ENCODE results near the gene QKI.

QKI gene

DNA sequence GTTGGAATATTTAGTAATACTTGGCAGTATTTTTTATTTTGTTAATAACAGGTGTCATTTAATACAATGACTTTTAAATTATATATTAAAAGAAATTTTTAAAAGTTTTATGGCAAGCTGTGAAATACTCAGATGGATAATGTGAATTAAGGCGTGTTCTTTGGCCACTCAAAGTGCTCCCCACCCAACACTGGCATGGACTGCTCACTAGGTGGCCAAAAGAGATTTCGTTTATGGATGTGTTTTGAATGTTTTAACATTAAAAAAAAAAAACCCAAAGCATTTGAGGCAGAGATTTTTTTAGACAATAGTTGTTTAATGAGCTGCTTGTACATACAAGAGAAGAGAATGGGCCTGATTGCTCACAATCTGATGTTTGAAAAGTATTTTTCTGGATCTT lies 86.5 kb downstream of the QKI start:
- Histone ChIP-seq H3K4me1 (ENCODE audit: control insufficient read depth, insufficient read depth, low read length) (no peaks in the 10 kb centered on the region), H3K9me3 (ENCODE audit: control insufficient read depth, low read length) (no peaks in the 10 kb centered on the region), H3K36me3 (ENCODE audit: control insufficient read depth, insufficient read depth, low read length) (no peaks in the 10 kb centered on the region), H3K4me3 (ENCODE audit: low read length) (no peak overlapping the region), H3K27me3 (ENCODE audit: control insufficient read depth, insufficient read depth, low read length) (no peaks in the 10 kb centered on the region), H3K9ac (ENCODE audit: low read length) (no peak overlapping the region)

DNA sequence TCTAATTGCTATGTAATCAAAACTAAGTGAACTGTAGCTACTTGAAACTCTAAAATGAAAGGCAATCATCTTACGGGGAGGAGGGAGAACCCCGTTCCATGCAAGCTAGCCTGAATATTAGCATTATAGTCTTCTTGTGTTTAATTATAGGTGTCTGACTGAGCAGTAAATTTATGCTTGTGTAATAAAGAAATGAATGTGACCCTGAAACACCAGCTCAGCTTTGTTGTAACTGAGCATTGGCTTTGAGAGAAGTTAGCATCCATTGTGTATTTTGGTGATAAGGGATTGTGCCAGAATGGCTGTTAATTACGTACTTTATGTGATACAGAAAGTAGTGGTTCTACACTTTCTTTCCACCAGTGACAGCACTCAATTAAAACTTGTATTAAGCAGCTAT lies 86.9 kb downstream of the QKI start:
- no peak overlapping the region for H3K4me3 ChIP-seq (ENCODE audit: low read length)
- no peak overlapping the region for H3K9ac ChIP-seq (ENCODE audit: low read length)
- H3K36me3 ChIP-seq (ENCODE audit: control insufficient read depth, insufficient read depth, low read length) = no peaks in the 10 kb centered on the region
- H3K4me1 ChIP-seq (ENCODE audit: control insufficient read depth, insufficient read depth, low read length) = no peaks in the 10 kb centered on the region
- H3K9me3 ChIP-seq (ENCODE audit: control insufficient read depth, low read length) = no peaks in the 10 kb centered on the region
- no peaks in the 10 kb centered on the region for H3K27me3 ChIP-seq (ENCODE audit: control insufficient read depth, insufficient read depth, low read length)

DNA sequence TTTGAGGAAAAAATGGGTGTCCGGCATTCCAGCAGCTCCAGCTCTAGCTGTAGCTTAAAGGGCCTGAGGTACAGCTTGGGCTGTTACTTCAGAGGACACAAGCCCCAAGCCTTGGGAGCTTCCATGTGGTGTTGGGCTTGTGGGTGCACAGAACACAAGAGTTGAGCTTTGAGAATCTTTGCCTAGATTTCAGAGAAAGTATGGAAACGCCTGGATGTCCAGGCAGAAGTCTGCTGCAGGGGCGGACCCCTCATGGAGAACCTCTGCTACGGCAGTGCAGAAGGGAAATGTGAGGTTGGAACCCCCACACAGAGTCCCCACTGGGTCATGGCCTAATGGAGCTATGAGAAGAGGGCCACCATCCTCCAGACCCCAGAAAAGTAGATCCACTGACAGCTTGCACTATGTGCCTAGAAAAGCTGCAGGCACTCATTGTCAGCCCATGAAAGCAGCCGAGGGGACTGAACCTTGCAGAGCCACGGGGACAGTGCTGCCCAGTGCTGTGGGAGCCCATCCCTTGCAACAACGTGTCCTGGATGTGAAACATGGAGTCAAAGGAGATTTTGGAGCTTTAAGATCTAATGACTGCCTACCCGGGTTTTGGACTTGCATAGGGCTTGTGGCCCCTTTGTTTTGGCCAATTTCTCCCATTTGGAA lies 90.6 kb downstream of the QKI start:
- Histone ChIP-seq H3K9me3 (ENCODE audit: control insufficient read depth, low read length) (no peaks in the 10 kb centered on the region), H3K4me1 (ENCODE audit: control insufficient read depth, insufficient read depth, low read length) (no peaks in the 10 kb centered on the region), H3K27me3 (ENCODE audit: control insufficient read depth, insufficient read depth, low read length) (no peaks in the 10 kb centered on the region), H3K4me3 (ENCODE audit: low read length) (no peak overlapping the region), H3K9ac (ENCODE audit: low read length) (no peak overlapping the region), H3K36me3 (ENCODE audit: control insufficient read depth, insufficient read depth, low read length) (no peaks in the 10 kb centered on the region)

DNA sequence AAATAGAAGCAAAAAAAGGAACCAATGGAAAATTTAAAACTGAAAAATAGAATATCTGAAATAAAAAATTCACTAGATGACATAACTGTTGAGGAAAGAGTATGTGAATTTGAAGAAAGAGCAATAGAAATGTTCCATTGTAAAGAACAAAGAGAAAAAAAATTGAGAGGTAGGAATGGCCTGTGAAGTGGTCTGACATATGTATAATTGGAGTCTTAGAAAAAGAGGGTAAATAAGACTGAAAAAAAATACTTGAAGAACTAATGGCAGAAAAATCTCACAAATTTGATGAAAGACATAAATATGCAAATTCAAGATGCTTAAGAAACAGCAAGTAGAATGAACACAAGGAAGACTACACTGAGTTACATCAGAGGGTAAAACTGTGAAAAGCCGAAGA lies 93.4 kb downstream of the QKI start:
- Histone ChIP-seq H3K36me3 (ENCODE audit: control insufficient read depth, insufficient read depth, low read length) (no peaks in the 10 kb centered on the region), H3K4me1 (ENCODE audit: control insufficient read depth, insufficient read depth, low read length) (no peaks in the 10 kb centered on the region), H3K4me3 (ENCODE audit: low read length) (no peak overlapping the region), H3K27me3 (ENCODE audit: control insufficient read depth, insufficient read depth, low read length) (no peaks in the 10 kb centered on the region), H3K9me3 (ENCODE audit: control insufficient read depth, low read length) (no peaks in the 10 kb centered on the region), H3K9ac (ENCODE audit: low read length) (no peak overlapping the region)

DNA sequence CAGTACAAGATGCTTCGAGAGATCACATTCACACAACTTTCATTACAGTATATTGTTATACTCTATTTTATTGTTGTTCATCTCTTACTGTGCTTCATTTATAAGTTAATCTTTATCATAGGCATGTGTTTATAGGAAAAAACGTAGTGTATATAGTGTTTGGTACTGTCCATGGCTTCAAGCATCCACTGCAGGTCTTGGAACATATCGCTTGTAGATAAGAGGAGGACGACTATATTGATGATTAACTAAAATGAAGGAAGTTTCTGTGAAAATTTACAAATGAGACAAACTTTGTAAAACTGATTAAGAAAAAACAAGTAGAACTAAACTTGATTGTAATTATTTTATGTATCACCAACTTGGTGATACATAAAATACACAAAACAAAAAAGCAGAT lies 98.5 kb downstream of the QKI start:
- Histone ChIP-seq H3K27me3 (ENCODE audit: control insufficient read depth, insufficient read depth, low read length) (no peaks in the 10 kb centered on the region), H3K36me3 (ENCODE audit: control insufficient read depth, insufficient read depth, low read length) (no peaks in the 10 kb centered on the region), H3K4me1 (ENCODE audit: control insufficient read depth, insufficient read depth, low read length) (peaks cover 5% of the 10 kb centered on the region), H3K9ac (ENCODE audit: low read length) (no peak overlapping the region), H3K9me3 (ENCODE audit: control insufficient read depth, low read length) (no peaks in the 10 kb centered on the region), H3K4me3 (ENCODE audit: low read length) (no peak overlapping the region)

DNA sequence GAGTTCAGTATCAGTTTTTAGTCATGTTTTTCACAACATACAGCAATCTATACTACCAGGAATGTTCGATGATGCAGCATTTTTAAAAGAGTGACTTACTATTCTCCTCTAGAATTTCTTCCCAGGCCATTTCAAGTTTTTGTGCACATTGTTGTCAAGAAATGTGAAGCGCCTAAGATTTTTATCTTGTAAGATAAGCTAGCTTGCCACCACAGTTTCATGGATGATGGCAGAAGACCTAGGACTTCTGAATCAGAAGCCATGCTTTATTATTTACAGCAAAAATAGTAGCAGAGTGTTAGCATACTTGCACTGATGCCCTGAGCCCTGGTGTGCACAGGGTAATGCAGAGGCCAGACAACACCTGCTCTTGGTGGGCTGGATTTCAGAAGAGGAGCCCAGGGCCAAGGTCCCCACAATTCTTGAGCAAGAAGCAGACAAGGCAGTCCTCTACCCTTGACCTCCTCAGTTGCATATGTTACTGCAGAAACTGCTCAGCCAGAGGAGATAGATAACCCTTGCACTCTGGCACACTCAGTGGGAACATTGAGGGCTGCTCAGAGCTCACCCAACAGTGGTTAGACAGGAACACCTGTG lies 99.2 kb downstream of the QKI start:
- H3K36me3 ChIP-seq (ENCODE audit: control insufficient read depth, insufficient read depth, low read length) = no peaks in the 10 kb centered on the region
- H3K9ac ChIP-seq (ENCODE audit: low read length) = no peak overlapping the region
- no peaks in the 10 kb centered on the region for H3K9me3 ChIP-seq (ENCODE audit: control insufficient read depth, low read length)
- no peak overlapping the region for H3K4me3 ChIP-seq (ENCODE audit: low read length)
- H3K4me1 ChIP-seq (ENCODE audit: control insufficient read depth, insufficient read depth, low read length) = peaks cover 5% of the 10 kb centered on the region
- no peaks in the 10 kb centered on the region for H3K27me3 ChIP-seq (ENCODE audit: control insufficient read depth, insufficient read depth, low read length)

DNA sequence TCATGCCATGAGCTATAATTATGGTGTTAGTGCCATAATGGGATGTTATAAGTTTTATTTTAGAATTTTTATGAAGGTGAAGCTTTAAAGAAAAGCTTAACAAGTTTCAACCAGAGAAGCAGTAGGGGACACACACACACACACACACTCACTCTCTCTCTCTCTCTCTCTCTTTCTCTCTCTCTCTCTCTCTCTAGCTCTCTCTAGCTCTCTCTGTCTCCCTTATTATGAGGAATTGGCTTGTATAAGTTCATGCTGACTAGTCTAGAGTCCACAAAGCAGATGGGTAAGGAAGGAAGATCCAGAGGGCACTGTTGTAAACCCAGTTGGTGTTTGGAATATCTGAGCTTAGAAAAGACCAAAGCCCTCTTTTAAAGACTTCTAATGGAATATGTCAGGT lies 102.4 kb downstream of the QKI start:
- Histone ChIP-seq H3K4me1 (ENCODE audit: control insufficient read depth, insufficient read depth, low read length) (peaks cover 5% of the 10 kb centered on the region), H3K9ac (ENCODE audit: low read length) (no peak overlapping the region), H3K9me3 (ENCODE audit: control insufficient read depth, low read length) (no peaks in the 10 kb centered on the region), H3K36me3 (ENCODE audit: control insufficient read depth, insufficient read depth, low read length) (no peaks in the 10 kb centered on the region), H3K27me3 (ENCODE audit: control insufficient read depth, insufficient read depth, low read length) (no peaks in the 10 kb centered on the region), H3K4me3 (ENCODE audit: low read length) (no peak overlapping the region)

DNA sequence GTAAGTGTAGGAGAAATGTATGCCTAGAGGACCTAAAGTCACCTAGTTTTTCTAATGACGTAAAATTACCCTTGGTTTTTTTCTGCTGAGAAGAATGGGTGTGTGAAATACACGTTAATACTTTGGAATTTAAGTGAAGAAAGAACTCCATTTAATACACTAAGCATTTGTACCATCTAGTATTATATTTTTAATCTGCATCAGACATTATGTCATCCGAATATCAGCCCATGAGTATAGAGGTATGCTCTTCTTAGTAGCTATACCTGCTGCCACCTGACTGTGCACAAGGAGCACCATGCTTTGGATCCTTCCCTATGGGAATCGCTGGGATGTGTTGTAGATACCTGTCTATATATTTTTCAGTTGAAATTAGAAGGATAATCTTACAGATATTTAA lies 106.4 kb downstream of the QKI start:
- no peaks in the 10 kb centered on the region for H3K27me3 ChIP-seq (ENCODE audit: control insufficient read depth, insufficient read depth, low read length)
- H3K4me3 ChIP-seq (ENCODE audit: low read length) = no peak overlapping the region
- no peaks in the 10 kb centered on the region for H3K4me1 ChIP-seq (ENCODE audit: control insufficient read depth, insufficient read depth, low read length)
- no peaks in the 10 kb centered on the region for H3K9me3 ChIP-seq (ENCODE audit: control insufficient read depth, low read length)
- H3K9ac ChIP-seq (ENCODE audit: low read length) = no peak overlapping the region
- H3K36me3 ChIP-seq (ENCODE audit: control insufficient read depth, insufficient read depth, low read length) = no peaks in the 10 kb centered on the region

DNA sequence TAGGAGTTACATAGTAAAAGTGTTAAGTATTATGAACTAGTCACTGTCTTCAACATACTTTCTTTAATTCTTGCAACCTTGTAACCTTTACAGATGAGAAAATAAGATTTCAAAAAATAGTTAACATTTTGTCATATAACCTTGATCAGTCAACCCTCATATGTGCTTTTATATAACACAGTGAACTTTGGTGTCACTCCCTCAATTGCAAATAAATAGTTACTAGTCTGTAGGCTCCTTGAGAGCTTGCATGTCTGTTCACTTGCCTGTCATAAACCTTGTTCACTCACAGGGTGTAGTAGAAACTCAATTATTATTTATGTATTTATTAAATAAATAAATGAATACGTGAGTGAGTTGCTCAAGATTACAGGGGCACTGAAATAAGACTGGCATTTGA lies 107.5 kb downstream of the QKI start:
- Histone ChIP-seq H3K27me3 (ENCODE audit: control insufficient read depth, insufficient read depth, low read length) (no peaks in the 10 kb centered on the region), H3K9me3 (ENCODE audit: control insufficient read depth, low read length) (no peaks in the 10 kb centered on the region), H3K36me3 (ENCODE audit: control insufficient read depth, insufficient read depth, low read length) (no peaks in the 10 kb centered on the region), H3K4me3 (ENCODE audit: low read length) (no peak overlapping the region), H3K9ac (ENCODE audit: low read length) (no peak overlapping the region), H3K4me1 (ENCODE audit: control insufficient read depth, insufficient read depth, low read length) (no peaks in the 10 kb centered on the region)

DNA sequence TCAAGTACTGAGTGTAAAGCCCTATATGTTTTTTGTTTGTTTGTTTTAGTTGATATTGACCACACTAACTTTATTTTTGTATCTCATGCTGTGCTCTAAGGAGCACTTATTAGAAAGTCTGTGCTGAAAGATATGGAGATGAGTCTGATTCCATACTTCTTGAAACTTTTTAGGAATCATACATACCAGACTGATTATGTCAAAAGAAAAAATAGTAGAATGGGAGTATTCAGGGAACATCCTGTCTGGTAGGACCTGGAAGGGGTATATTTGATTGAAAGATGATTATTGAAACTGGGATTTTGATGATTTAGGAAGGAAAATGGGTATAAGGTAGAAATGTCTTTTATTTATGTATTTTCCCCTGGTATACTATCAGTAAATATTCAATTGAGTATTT lies 111.4 kb downstream of the QKI start:
- no peak overlapping the region for H3K4me3 ChIP-seq (ENCODE audit: low read length)
- no peaks in the 10 kb centered on the region for H3K36me3 ChIP-seq (ENCODE audit: control insufficient read depth, insufficient read depth, low read length)
- no peaks in the 10 kb centered on the region for H3K27me3 ChIP-seq (ENCODE audit: control insufficient read depth, insufficient read depth, low read length)
- H3K9me3 ChIP-seq (ENCODE audit: control insufficient read depth, low read length) = no peaks in the 10 kb centered on the region
- H3K9ac ChIP-seq (ENCODE audit: low read length) = no peak overlapping the region
- H3K4me1 ChIP-seq (ENCODE audit: control insufficient read depth, insufficient read depth, low read length) = peaks cover 13% of the 10 kb centered on the region

DNA sequence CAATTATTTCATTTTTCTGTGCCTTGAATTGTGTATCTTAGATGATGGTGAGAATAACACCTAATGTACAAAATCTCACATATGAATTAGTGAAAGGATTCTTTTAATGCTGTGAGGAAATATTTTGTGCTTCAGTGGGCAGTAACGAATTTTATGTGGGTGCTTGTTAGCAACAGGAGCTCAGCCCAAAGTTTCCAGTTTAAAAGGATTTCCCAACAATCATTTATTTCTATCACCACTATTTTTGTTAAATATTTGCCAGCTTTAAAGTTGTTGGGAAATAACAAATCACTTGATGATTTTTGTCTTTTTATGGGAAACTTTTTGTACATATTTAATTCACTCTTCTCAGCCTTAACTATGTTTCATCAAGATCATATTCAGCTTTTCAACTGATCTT lies 111.8 kb downstream of the QKI start:
- Histone ChIP-seq H3K4me3 (ENCODE audit: low read length) (no peak overlapping the region), H3K36me3 (ENCODE audit: control insufficient read depth, insufficient read depth, low read length) (no peaks in the 10 kb centered on the region), H3K9me3 (ENCODE audit: control insufficient read depth, low read length) (no peaks in the 10 kb centered on the region), H3K9ac (ENCODE audit: low read length) (no peak overlapping the region), H3K4me1 (ENCODE audit: control insufficient read depth, insufficient read depth, low read length) (peaks cover 13% of the 10 kb centered on the region), H3K27me3 (ENCODE audit: control insufficient read depth, insufficient read depth, low read length) (no peaks in the 10 kb centered on the region)

DNA sequence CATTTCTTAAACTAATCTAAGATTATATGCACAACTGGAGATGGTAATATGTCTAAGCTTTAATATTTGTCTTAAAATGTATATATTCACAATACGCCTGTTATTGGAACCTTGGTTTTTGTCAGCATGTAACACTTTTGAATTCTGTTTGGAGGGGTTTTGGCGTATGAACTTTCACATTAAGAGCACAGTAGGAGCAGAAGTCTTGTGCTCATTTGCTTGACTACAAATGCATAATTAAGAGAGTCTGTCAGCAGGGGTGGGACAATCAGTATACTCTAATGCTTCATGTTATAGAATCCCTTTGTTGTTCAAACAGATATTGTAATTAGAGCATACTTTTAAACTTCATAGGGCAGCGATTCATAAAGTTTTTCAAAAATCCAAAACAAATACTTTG lies 112.8 kb downstream of the QKI start:
- Histone ChIP-seq H3K9ac (ENCODE audit: low read length) (no peak overlapping the region), H3K9me3 (ENCODE audit: control insufficient read depth, low read length) (no peaks in the 10 kb centered on the region), H3K4me1 (ENCODE audit: control insufficient read depth, insufficient read depth, low read length) (peaks cover 13% of the 10 kb centered on the region), H3K27me3 (ENCODE audit: control insufficient read depth, insufficient read depth, low read length) (no peaks in the 10 kb centered on the region), H3K4me3 (ENCODE audit: low read length) (no peak overlapping the region), H3K36me3 (ENCODE audit: control insufficient read depth, insufficient read depth, low read length) (no peaks in the 10 kb centered on the region)

DNA sequence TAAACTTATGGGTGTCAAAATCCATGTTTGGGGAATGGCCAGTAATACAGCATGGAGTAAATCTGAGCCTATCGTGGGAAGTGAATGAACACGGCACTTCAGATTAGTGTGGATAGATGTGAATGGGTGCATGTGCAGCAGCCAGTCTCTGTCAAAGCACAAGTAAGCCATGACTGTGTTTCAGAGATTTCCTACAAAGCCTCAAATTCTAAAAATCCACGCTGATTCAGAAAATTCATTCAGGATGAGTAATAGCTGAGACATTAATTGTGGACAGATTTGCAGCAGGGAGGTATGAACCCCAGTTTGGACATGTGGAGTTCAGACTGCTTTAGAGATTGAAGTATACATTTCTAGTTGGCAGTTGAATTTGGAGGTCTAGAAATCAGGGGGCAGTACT lies 115.1 kb downstream of the QKI start:
- Histone ChIP-seq H3K36me3 (ENCODE audit: control insufficient read depth, insufficient read depth, low read length) (no peaks in the 10 kb centered on the region), H3K9me3 (ENCODE audit: control insufficient read depth, low read length) (no peaks in the 10 kb centered on the region), H3K27me3 (ENCODE audit: control insufficient read depth, insufficient read depth, low read length) (no peaks in the 10 kb centered on the region), H3K9ac (ENCODE audit: low read length) (no peak overlapping the region), H3K4me1 (ENCODE audit: control insufficient read depth, insufficient read depth, low read length) (peaks cover 13% of the 10 kb centered on the region), H3K4me3 (ENCODE audit: low read length) (no peak overlapping the region)

All from mucosa of stomach (tissue), 1 donor.